HG03469 (cell line): ENCODE results near the gene EFNA1.
"Not testable (repeated sequence)": the region's sequence is repeated elsewhere in the genome, so short reads cannot be mapped to it uniquely, and the experiment has no call there.

ENCODE experiments used
- ATAC-seq: cut with Tn5 transposase; IDR thresholded peaks from one replicate; pipeline ENCODE4 v1.9.1; 2021; ENCODE audit warnings: mild to moderate bottlenecking, moderate library complexity, moderate number of reproducible peaks; ENCODE audit not compliant: unreplicated experiment

EFNA1 gene

DNA sequence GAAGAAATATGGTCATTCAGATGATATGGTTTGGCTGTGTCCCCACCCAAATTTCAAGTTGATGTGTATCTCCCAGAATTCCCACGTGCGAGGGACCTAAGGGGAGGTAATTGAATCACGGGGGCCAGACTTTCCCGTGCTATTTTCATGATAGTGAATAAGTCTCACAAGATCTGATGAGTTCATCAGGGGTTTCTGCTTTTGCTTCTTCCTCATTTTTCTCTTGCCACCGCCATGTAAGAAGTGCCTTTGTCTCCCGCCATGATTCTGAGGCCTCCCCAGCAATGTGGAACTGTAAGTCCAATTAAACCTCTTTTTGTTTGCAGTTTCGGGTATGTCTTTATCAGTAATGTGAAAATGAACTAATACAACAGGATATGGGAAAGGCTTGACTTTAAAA lies 14.1 kb downstream of the EFNA1 start:
- ATAC-seq, result no peak

DNA sequence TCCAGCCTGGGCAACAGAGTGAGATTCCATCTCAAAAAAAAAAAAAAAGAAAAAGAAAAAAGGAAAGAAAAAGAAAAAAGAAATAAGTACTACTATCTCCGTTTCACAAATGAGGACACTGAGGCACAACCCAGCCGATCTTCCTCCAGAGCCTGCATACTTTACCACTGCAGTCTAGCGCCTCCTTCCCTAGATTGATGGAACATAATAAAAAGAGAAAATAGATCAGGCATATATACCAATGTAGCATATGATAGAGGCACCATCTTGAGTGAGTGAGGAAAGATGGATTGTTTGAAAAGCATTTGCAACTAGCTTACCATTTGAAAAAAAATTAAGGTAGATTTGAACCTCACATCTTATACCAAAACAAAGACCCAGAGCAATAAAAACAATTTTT lies 17.8 kb downstream of the EFNA1 start:
- no peak for ATAC-seq

DNA sequence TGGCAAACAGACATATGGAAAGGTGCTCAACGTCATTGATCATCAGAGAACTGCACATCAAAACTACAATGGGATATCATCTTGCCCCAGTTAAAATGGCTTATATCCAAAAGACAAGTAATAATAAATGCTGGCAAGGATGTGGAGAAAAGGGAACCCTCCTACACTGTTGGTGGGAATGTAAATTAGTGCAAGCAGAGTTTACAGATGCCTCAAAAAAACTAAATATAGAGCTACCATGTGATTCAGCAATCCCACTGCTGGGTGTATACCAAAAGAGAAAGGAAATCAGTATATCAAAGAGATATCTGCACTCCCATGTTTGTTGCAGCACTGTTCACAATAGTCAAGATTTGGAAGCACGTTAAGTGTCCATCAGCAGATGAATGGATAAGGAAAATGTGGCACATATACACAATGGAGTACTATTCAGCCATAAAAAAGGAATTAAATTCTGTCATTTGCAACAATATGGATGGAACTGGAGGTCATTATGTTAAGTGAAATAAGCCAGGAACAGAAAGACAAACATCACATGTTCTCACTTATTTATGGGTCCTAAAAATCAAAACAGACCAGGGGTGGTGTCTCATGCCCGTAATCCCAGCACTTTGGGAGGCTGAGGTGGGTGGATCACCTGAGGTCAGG lies 28.4 kb downstream of the EFNA1 start:
- not testable (repeated sequence) for ATAC-seq

DNA sequence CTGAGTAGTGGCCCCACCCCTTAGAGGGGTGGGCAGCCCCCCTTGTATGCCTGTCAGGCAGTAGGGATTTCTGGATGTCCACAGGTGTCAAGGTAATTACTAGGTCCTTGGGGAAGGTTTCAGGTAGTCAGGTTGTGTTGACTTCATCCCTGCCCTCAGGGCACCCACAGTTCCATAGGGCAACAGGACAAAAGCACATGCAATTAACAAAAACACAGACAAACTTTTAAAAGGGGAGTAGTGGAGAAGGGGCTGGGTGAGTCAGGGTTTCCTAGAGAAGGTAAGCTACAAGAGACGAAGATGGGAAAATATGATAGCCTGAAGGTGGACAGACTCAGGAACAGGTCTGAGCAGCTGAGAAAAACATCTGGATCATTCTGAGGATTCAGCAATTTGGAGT lies 31.3 kb downstream of the EFNA1 start:
- no peak for ATAC-seq

DNA sequence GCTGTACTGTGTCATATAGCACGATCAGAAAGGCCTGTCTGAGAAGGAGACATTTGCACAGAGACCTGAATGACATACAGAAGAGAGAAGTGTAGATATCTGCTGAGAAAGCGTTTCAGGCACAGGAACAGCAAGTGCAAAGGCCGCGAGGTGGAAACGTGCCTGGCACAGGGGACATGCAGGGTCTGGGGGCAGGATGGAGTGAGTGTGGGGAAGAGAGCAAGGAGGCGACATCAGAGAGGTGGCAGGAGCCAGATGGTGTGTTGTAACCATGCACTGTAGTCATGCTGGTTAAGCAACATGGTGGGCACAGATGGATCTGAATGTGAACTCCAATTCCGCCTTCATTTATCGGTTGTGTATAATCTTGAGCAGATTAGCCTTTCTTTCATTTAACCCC lies 32.5 kb downstream of the EFNA1 start:
- no peak for ATAC-seq

DNA sequence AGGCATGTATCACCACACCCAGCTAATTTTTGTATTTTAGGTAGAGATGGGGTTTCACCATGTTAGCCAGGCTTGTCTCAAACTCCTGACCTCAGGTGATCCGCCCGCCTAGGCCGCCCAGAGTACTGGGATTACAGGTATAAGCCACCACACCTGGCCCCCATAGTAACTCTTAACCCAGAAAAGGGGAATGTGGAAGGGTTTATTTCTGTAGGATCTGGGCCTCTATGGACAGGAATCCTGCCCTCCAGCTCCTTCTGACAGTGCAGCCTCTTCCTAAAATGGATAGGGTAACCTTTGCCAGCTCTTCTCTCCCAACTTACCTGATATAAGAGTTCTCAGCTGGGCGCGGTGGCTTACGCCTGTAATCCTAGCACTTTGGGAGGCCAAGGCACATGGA lies 35.0 kb downstream of the EFNA1 start:
- not testable (repeated sequence) for ATAC-seq

DNA sequence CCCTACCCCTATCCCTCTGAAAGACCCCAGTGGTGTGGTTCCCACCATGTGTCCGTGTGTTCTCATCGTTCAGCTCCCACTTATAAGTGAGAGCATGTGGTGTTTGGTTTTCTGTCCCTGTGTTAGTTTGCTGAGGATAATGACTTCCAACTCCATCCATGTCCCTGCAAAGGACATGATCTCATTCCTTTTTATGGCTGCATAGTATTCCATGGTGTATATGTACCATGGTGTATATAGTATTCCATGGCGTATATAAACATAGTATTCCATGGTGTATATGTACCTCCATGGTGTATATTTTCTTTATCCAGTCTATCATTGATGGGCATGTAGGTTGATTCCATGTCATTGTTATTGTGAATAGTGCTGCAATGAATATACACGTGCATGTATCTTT lies 36.1 kb downstream of the EFNA1 start:
- ATAC-seq, result not testable (repeated sequence)

DNA sequence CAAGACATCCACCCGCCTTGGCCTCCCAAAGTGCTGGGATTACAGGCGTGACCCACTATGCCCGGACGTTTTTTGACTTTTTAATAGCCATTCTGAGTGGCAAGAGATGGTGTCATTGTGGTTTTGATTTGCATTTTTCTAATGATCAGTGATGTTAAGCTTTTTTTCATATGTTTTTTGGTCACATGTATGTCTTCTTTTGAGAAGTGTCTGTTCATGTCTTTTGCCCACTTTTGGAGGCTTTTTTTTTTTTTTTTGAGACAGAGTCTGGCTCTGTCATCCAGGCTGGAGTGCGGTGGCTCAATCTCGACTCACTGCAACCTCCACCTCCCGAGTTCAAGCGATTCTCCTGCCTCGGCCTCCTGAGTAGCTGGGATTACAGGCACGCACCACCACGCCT lies 36.9 kb downstream of the EFNA1 start:
- not testable (repeated sequence) for ATAC-seq

DNA sequence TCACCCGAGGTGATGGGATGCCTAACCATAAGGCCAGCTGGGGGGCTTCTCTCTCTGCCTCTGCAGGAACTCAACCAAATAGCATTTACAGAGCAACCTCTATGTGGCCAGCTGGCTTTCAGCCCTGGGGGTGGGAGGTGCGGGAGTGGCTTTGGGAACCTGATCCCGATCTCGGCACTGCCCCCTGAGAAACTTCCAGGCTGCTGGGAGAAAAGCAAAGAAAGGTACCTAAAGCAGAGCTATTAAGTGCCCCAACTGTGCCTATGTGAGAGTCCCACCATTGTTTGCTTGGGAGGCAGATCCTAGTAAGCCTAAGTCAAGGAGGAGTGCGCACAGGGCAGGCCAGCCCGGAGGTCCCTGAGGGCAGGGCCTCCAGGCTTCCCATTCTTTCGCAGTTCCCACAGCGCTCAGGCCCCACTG lies 38.4 kb downstream of the EFNA1 start:
- ATAC-seq, result no peak

DNA sequence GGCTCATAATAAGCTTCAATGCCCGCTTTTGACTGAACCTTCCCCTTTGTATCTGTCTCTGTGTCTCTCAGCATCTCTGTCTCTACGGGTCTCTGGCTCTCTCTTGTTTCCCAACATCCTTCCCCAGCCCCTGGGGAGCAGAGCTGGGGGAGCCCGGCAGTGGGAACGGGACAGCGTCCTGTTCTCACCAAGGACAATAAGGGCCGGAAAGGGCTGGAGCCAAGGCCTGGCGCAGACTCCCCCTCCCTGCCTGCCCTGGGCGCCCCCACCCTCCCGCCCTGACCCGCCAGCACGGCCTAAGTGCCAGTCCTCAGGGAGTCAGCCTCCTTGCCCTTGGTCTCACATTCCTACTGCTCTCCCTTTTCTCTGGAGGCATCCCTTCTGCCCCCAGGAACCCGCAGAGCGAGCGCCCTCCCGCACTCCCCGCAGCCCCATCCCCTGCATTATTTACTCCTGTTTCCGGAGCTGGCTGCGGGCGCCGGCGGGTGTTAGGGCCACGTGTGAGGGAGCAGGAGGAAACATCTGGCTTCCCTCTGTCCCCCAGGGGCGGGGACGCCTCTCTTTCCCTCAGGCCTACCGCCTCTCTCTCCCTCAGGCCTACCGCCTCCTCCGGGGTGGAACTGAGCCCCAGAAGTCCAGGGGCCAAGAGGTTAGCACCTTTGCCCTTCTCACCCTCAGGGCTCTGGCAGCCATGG lies 38.9 kb downstream of the EFNA1 start:
- ATAC-seq, result no peak

DNA sequence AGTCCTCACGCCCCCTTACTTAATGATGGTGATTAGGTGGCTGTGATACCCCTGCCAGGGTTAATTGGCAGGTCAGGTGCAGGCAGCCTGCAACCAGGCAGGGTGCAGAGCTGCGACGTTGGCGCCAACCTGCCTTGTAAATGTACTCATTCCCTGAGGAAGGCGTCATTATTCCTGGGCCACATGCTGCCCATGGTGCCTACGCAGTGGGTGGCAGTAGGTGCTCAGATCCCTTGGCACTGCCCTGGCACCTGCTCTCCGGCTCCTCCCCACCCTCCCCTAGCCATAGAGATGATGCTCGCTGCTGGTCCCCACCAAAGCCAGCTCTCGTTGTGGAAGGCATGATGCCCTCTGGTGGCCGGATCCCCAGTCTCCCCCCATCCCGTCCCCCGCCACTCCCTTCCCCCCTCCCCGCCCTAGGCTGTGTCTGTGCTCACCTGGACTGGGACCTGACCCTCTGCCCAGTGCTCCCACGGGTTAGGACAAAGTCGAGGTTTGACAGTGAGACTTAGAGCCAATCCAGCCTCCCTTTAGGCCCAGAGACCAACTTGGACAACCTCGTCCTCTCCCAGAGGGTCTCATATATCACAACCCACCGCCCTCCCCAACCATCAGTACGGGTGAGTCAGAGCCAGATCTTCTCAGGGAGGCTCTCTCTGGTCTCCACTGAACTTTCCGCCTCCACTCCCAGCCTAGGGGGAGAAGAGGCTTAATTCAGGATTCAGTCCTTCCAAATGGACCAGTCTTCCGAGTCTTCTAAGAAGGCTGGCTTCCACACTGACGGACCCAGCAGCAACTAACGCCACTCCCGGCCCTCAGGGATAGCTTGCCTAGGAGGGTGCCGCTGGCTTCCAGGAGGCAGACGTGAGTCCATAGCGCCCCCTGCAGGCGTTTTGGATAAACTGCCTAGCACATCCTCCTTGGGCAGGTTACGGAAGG lies 39.8 kb downstream of the EFNA1 start:
- ATAC-seq, result no peak

DNA sequence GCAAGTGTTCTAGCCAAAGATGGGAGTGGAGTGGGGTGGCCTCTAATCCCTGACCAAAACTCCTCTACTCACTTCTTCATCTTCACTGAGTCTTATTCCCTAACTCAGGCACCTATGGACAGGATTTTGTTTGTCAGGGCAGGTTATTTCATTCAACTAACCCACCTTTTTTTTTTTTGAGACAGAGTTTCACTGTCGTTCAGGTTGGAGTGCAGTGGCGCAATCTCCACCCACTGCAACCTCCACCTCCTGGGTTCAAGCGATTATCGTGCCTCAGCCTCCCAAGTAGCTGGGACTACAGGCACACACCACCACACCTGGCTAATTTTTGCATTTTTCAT lies 40.4 kb downstream of the EFNA1 start:
- ATAC-seq, result not testable (repeated sequence)

DNA sequence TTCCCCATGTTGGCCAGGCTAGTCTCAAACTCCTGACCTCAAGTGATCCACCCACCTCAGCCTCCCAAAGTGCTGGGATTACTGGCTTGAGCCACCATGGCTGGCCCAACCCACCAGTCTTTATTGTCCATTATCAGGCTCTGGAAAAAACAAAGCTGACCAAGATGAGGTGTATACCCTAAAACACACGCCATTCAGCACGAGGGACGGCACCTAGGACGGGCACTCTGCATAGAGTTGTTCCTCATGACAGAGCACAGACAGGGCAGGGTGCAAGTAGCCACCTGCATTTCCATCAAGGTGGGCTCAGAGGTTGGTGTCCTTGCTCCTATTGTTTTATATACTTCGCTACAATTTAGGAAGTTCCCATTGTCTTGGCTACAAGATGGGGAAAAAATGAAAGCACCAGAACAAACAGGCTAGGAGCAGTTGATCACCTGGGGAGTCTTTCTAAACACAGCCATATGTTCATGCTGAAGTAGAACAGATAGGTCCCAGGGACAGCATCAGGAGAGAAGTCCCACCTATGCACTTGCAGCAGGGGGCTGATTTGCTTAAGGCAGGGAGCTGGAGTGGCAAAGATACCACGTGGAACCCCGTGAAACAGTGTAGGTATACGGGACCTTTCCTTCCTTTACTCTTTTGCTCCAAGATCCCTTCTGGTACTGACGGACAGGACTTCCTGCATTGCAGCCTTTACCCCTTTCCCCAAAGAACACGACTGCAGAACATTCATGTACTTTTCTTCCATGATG lies 41.0 kb downstream of the EFNA1 start:
- no peak for ATAC-seq

DNA sequence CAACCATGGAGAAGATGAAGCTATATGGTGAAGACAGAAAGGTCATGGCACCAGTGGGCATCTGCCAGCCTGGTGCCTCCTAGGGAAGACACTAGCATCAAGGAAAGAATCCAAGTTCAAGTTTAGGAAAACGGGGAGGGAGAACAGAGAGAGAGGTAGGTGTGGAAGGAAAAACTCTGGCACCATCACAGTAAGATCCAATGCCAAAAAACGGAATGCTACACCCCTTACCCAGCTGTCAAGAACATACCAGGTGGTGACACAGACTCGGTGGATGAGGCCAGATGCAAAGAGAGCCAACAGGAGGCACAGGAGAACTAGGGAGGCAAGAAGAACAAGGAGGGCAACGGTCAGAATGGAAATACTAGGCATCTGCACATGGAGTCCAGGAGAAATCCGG lies 41.9 kb downstream of the EFNA1 start:
- ATAC-seq, result no peak

DNA sequence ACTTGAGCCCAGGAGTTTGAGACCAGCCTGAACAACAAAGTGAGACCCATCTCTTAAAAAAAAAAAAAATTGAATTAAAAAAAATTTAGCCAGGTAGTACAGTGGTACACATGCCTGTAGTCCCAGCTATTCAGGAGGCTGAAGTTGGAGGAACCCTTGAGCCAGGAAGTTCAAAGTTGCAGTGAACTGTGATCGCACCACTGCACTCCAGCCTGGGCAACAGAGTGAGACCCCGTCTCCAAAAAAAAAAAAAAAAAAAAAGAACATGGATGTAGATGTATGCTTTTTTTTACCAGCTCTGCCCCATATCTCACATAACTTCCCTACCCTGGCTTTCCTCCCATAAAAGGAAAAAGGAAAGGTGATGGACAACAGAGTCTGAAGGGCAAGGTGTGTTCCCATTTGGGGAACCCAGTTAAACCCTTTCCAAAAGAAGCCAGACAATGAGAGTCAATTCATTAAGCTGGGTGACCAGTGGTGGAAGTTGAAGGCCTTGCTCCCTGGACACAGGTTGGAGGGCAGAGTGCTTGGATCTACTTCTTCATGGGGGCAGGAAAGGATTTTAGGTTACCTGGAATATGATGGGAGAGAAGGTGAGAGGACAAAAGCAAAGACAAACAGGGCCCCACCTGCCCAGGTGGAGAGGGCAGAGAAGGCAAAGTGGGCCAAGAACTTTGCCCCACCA lies 42.6 kb downstream of the EFNA1 start:
- no peak for ATAC-seq

DNA sequence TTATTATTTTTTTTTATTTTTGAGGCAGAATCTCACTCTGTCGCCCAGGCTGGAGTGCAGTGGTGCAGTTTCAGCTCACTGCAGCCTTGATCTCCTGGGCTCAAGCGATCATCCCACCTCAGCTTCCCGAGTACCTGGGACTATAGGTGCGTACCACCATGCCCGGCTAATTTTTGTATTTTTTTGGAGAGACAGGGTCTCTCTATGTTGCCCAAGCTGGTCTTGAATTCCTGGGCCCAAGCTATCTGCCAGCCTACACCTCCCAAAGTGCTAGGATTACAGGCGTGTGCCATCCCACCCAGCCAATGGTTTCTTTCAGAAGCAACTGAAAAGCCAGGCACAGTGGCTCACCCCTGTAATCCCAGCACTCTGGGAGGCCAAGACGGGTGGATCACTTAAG lies 43.1 kb downstream of the EFNA1 start:
- no peak for ATAC-seq

DNA sequence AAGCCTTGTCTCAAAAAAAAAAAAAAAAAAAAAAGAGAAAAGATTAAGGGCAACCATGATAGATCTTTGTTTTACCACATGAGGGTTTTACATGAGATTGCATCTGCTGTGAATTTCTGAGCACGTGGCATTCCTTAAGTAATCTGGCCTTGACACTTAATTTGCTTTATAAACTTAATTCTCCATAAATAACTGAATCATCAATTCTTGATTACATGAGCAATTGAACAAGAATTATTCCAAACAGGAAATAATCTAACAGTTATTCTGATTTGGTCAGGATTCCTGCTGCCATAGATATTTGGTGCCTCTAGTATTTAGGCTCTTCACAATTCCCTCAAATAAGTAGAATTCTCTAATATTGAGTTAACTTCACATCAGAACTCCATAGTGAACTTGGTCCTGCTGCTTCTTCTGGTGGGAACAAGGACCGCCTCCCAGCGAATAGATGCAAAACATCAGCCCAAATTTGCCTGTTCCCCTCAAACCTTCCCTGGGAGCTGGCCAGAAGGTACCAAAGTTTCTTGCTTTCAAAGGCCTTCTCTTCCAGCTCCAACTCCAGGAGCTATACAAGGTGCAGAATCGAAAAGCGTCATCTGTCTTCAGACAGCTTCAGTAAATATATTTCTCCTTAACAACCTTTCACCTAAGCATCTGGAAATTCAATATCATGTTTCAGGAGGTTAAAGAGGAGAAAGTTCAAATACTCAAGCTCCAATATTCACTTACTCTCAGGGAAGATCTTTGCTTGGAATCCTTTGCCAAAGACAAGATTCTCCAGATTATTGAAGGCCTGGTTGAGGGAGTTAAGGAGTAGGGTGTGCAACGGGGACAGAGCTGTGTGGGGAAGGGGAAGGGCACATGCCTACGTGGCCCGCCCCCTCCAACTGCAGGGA lies 44.4 kb downstream of the EFNA1 start:
- ATAC-seq, result no peak

DNA sequence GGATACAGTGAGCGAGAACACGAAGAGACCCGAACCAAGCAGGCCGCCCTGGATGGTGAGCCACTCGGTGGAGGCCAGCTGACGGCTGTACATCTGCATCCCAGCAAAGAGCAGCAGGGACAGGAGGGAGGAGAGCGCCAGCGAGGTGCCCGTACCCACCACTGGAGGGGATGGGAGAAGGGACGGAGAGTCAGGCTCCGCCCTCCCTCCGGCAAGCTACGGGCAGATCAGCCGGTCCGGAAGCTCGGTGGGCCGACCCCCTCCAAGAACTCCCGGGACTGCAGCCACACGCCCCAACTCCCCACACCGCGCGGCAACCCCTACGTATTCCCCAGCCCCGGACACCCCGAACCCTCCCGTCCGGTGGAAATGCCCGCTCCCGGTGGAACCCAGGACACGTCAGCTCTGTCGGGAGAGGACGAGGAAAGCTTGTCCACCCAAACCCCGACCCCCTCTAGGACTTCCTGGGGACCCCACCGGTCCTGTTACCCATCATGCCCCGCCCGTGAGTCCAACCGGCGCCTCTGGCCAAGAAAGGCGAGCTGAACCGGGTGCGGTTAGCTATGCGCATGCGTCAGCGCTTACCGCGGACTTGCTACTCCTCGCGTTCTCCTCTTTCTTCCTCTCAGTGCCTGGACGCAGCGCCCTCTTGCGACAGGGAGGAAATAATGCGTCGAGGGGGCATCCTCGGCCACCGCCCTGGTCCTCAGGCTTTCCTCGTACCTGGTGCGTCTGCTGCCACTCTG lies 45.2 kb downstream of the EFNA1 start, which contains the start of gene KRTCAP2:
Gene KRTCAP2 (minus strand): TSS at position 573 of the 746 bp plus-strand sequence. CDS start 80 bp downstream, at position 493.
- peak; percentile 48 for ATAC-seq
